Stimulated activated naive CD4-positive, alpha-beta T cell treated with Interleukin-2 at 50 U/mL for 16 hours (primary cell): ENCODE results near the gene EXOC5.
A peak's percentile ranks its signal among the peaks of the same experiment; 100 is the strongest.
"Not testable (repeated sequence)": the region's sequence is repeated elsewhere in the genome, so short reads cannot be mapped to it uniquely, and the experiment has no call there.

ENCODE experiments used
- DNase-seq: peaks from one replicate; lab custom pipeline; 2025; lab: John Stamatoyannopoulos, UW

Gene EXOC5

GRCh38 chr14:57268161-57269069 lies at the start of gene EXOC5, which contains the start of gene AP5M1:
EXOC5 (minus strand) TSS chr14:57268905; CDS start chr14:57268648, 257 bp downstream.
AP5M1 (plus strand) TSS chr14:57268971; CDS start chr14:57269315, 344 bp downstream.
- peak; percentile 92 for DNase-seq

GRCh38 chr14:57317248-57317833 lies 48.6 kb upstream of the EXOC5 start:
- peak; percentile 47 for DNase-seq

- no peak for DNase-seq
These were observed 45.8 kb upstream of the EXOC5 start for GRCh38 chr14:57314396-57315089.

- no peak for DNase-seq
These were observed 34.2 kb upstream of the EXOC5 start for GRCh38 chr14:57302883-57303282.

GRCh38 chr14:57299511-57299910 lies 30.8 kb upstream of the EXOC5 start:
- no peak for DNase-seq

GRCh38 chr14:57297852-57298251 lies 29.1 kb upstream of the EXOC5 start:
- no peak for DNase-seq

GRCh38 chr14:57295239-57295638 lies 26.5 kb upstream of the EXOC5 start:
- DNase-seq = no peak

- no peak for DNase-seq
These were observed 25.4 kb upstream of the EXOC5 start for GRCh38 chr14:57293866-57294837.

GRCh38 chr14:57291692-57292647 lies 23.3 kb upstream of the EXOC5 start:
- DNase-seq = no peak

- DNase-seq = no peak
These were observed 22.0 kb upstream of the EXOC5 start for GRCh38 chr14:57290751-57291150.

- DNase-seq = no peak
These were observed 19.0 kb upstream of the EXOC5 start for GRCh38 chr14:57287745-57288144.

- no peak for DNase-seq
These were observed 8.4 kb upstream of the EXOC5 start for GRCh38 chr14:57277062-57277461.

GRCh38 chr14:57275023-57275664 lies 6.4 kb upstream of the EXOC5 start:
- no peak for DNase-seq

- no peak for DNase-seq
These were observed 5.8 kb upstream of the EXOC5 start for GRCh38 chr14:57274551-57274950.

- DNase-seq = no peak
These were observed 4.5 kb upstream of the EXOC5 start for GRCh38 chr14:57273236-57273635.

GRCh38 chr14:57266065-57266464 lies 2.6 kb downstream of the EXOC5 start:
- DNase-seq = no peak

- DNase-seq = no peak
These were observed 6.6 kb downstream of the EXOC5 start for GRCh38 chr14:57262117-57262516.

GRCh38 chr14:57261604-57262003 lies 7.1 kb downstream of the EXOC5 start:
- no peak for DNase-seq

- no peak for DNase-seq
These were observed 9.0 kb downstream of the EXOC5 start for GRCh38 chr14:57259672-57260071.

GRCh38 chr14:57258221-57258620 lies 10.5 kb downstream of the EXOC5 start:
- not testable (repeated sequence) for DNase-seq
